GM12878 (cell line): ENCODE data around the gene TMEM53.

Experiments
- CTCF ChIP-seq, 3 experiments: IDR thresholded peaks in 2 of 3; conservative IDR thresholded peaks in 1 of 3; 2 replicates each; pipeline ENCODE4 v1.5.1; 2011; ENCODE audit warnings: low read depth in 3 of 3, low read length in 3 of 3, mild to moderate bottlenecking in 3 of 3, control low read depth in 2 of 3, moderate library complexity in 2 of 3, inconsistent platforms in 1 of 3, mixed read lengths in 1 of 3; ENCODE audit not compliant: control insufficient read depth in 2 of 3, insufficient read depth in 1 of 3; ENCODE audit errors: extremely low read depth in 1 of 3
- EGR1 ChIP-seq, 2 experiments: IDR thresholded peaks; 1 replicate in 1 of 2; 2 replicates in 1 of 2; pipeline ENCODE4 v1.6.1; 2011 to 2012; ENCODE audit warnings: low read depth in 2 of 2, low read length in 2 of 2, borderline replicate concordance in 1 of 2, mild to moderate bottlenecking in 1 of 2, moderate library complexity in 1 of 2
- EZH2 ChIP-seq: IDR thresholded peaks from 2 replicates; pipeline ENCODE4 v1.6.1; 2012; ENCODE audit warnings: low read depth, mild to moderate bottlenecking, control low read depth, inconsistent platforms, low read length, borderline replicate concordance; ENCODE audit not compliant: control insufficient read depth
- FOS ChIP-seq: IDR thresholded peaks from 3 replicates; pipeline ENCODE4 v1.6.1; 2011; ENCODE audit warnings: borderline replicate concordance; ENCODE audit not compliant: insufficient read length; ENCODE audit errors: extremely low read depth
- FOXM1 ChIP-seq: IDR thresholded peaks from 2 replicates; pipeline ENCODE4 v1.6.1; 2012; ENCODE audit warnings: low read depth, mild to moderate bottlenecking, inconsistent platforms, low read length, moderate library complexity
- MYC ChIP-seq: IDR thresholded peaks from 2 replicates; pipeline ENCODE4 v1.6.1; 2011; ENCODE audit warnings: mild to moderate bottlenecking, low read length, moderate library complexity, inconsistent platforms; ENCODE audit not compliant: insufficient read depth, insufficient replicate concordance, insufficient read length, severe bottlenecking
- NFIC ChIP-seq: IDR thresholded peaks from 2 replicates; pipeline ENCODE4 v1.6.1; 2012; ENCODE audit warnings: low read depth, mild to moderate bottlenecking, inconsistent platforms, low read length, moderate library complexity
- NR2C2 ChIP-seq: IDR thresholded peaks from 2 replicates; pipeline ENCODE4 v1.6.1; 2011; ENCODE audit warnings: borderline replicate concordance, low read depth; ENCODE audit not compliant: control insufficient read depth, insufficient read length
- POLR2A ChIP-seq: IDR thresholded peaks from 2 replicates; pipeline ENCODE4 v1.6.1; 2011; ENCODE audit warnings: low read depth, mild to moderate bottlenecking, low read length
- POLR2AphosphoS5 ChIP-seq: IDR thresholded peaks from 2 replicates; pipeline ENCODE4 v1.6.1; 2011; ENCODE audit warnings: mild to moderate bottlenecking, low read length, inconsistent platforms
- RFX5 ChIP-seq: IDR thresholded peaks from 2 replicates; pipeline ENCODE4 v1.6.1; 2011; ENCODE audit warnings: low read depth, low read length, improper control_type of control experiment
- SMC3 ChIP-seq: IDR thresholded peaks from 2 replicates; pipeline ENCODE4 v1.6.1; 2011; ENCODE audit warnings: low read length, improper control_type of control experiment, borderline replicate concordance

- TF ChIP-seq RFX5 (no peak), MYC (no peak), CTCF (IDR thresholded peaks at IDR 0.05 in 2 of 3, conservative IDR thresholded peaks at IDR 0.05 in 1 of 3; ENCODE audit: control insufficient read depth in 2 of 3, extremely low read depth in 1 of 3, insufficient read depth in 1 of 3, low read depth in 3 of 3, low read length in 3 of 3) (no peak), SMC3 (no peak), NFIC (no peak), FOS (no peak), POLR2A (no peak), POLR2AphosphoS5 (no peak), EGR1 (IDR thresholded peaks at IDR 0.05; ENCODE audit: borderline replicate concordance in 1 of 2, low read depth in 2 of 2, low read length in 2 of 2) (no peak), EZH2 (no peak), NR2C2 (no peak), FOXM1 (no peak)
Observed at GRCh38 chr1:44719318-44719717, 45.0 kb upstream of the TMEM53 start.
